ENCODE data around the gene TUSC2.
A peak's percentile ranks its signal among the peaks of the same experiment; 100 is the strongest.

Gene TUSC2

GRCh38 chr3:50339485-50340146 lies 11.6 kb upstream of the TUSC2 start:
- Histone ChIP-seq H3K4me1 (ENCODE audit: control insufficient read depth, insufficient read depth, low read length) (peaks cover 7% of the 10 kb centered on the region), H3K36me3 (ENCODE audit: control insufficient read depth, insufficient read depth, low read length) (no peaks in the 10 kb centered on the region), H3K27ac (ENCODE audit: low read depth, low read length) (peak overlapping the region; percentile 1), H3K27me3 (ENCODE audit: control insufficient read depth, insufficient read depth, low read length) (no peaks in the 10 kb centered on the region), H3K4me3 (ENCODE audit: low read length) (peak overlapping the region; percentile 76), H3K9ac (ENCODE audit: low read length) (peak overlapping the region; percentile 69)

GRCh38 chr3:50338965-50339364 lies 10.9 kb upstream of the TUSC2 start:
- no peaks in the 10 kb centered on the region for H3K36me3 ChIP-seq (ENCODE audit: control insufficient read depth, insufficient read depth, low read length)
- peaks cover 7% of the 10 kb centered on the region for H3K4me1 ChIP-seq (ENCODE audit: control insufficient read depth, insufficient read depth, low read length)
- H3K4me3 ChIP-seq (ENCODE audit: low read length): peak overlapping the region; percentile 45
- no peaks in the 10 kb centered on the region for H3K27me3 ChIP-seq (ENCODE audit: control insufficient read depth, insufficient read depth, low read length)
- H3K9ac ChIP-seq (ENCODE audit: low read length): no peak overlapping the region
- peak overlapping the region; percentile 38 for H3K27ac ChIP-seq (ENCODE audit: low read depth, low read length)

- H3K4me3 ChIP-seq (ENCODE audit: low read length): peak overlapping the region; percentile 87
- no peaks in the 10 kb centered on the region for H3K36me3 ChIP-seq (ENCODE audit: control insufficient read depth, insufficient read depth, low read length)
- peak overlapping the region; percentile 85 for H3K9ac ChIP-seq (ENCODE audit: low read length)
- peak overlapping the region; percentile 96 for H3K27ac ChIP-seq (ENCODE audit: low read depth, low read length)
- H3K4me1 ChIP-seq (ENCODE audit: control insufficient read depth, insufficient read depth, low read length): peaks cover 7% of the 10 kb centered on the region
- H3K27me3 ChIP-seq (ENCODE audit: control insufficient read depth, insufficient read depth, low read length): no peaks in the 10 kb centered on the region
Observed at GRCh38 chr3:50337175-50337861, 9.3 kb upstream of the TUSC2 start.

- H3K4me3 ChIP-seq (ENCODE audit: low read length): peak overlapping the region; percentile 87
- peak overlapping the region; percentile 85 for H3K9ac ChIP-seq (ENCODE audit: low read length)
- no peaks in the 10 kb centered on the region for H3K27me3 ChIP-seq (ENCODE audit: control insufficient read depth, insufficient read depth, low read length)
- peak overlapping the region; percentile 96 for H3K27ac ChIP-seq (ENCODE audit: low read depth, low read length)
- peaks cover 7% of the 10 kb centered on the region for H3K4me1 ChIP-seq (ENCODE audit: control insufficient read depth, insufficient read depth, low read length)
- H3K36me3 ChIP-seq (ENCODE audit: control insufficient read depth, insufficient read depth, low read length): no peaks in the 10 kb centered on the region
Observed at GRCh38 chr3:50336452-50337174, 8.6 kb upstream of the TUSC2 start.

GRCh38 chr3:50334339-50335075 lies 6.5 kb upstream of the TUSC2 start:
- no peaks in the 10 kb centered on the region for H3K27me3 ChIP-seq (ENCODE audit: control insufficient read depth, insufficient read depth, low read length)
- H3K4me1 ChIP-seq (ENCODE audit: control insufficient read depth, insufficient read depth, low read length): peaks cover 3% of the 10 kb centered on the region
- H3K9ac ChIP-seq (ENCODE audit: low read length): no peak overlapping the region
- H3K27ac ChIP-seq (ENCODE audit: low read depth, low read length): no peak overlapping the region
- H3K36me3 ChIP-seq (ENCODE audit: control insufficient read depth, insufficient read depth, low read length): peaks cover 6% of the 10 kb centered on the region
- no peak overlapping the region for H3K4me3 ChIP-seq (ENCODE audit: low read length)

- peaks cover 3% of the 10 kb centered on the region for H3K4me1 ChIP-seq (ENCODE audit: control insufficient read depth, insufficient read depth, low read length)
- H3K36me3 ChIP-seq (ENCODE audit: control insufficient read depth, insufficient read depth, low read length): peaks cover 6% of the 10 kb centered on the region
- H3K9ac ChIP-seq (ENCODE audit: low read length): no peak overlapping the region
- no peak overlapping the region for H3K4me3 ChIP-seq (ENCODE audit: low read length)
- no peak overlapping the region for H3K27ac ChIP-seq (ENCODE audit: low read depth, low read length)
- H3K27me3 ChIP-seq (ENCODE audit: control insufficient read depth, insufficient read depth, low read length): no peaks in the 10 kb centered on the region
Observed at GRCh38 chr3:50333744-50334328, 5.8 kb upstream of the TUSC2 start.

GRCh38 chr3:50331364-50331907 lies 3.4 kb upstream of the TUSC2 start:
- H3K9ac ChIP-seq (ENCODE audit: low read length): no peak overlapping the region
- H3K4me1 ChIP-seq (ENCODE audit: control insufficient read depth, insufficient read depth, low read length): peaks cover 16% of the 10 kb centered on the region
- no peak overlapping the region for H3K27ac ChIP-seq (ENCODE audit: low read depth, low read length)
- H3K27me3 ChIP-seq (ENCODE audit: control insufficient read depth, insufficient read depth, low read length): no peaks in the 10 kb centered on the region
- H3K4me3 ChIP-seq (ENCODE audit: low read length): no peak overlapping the region
- peaks cover 6% of the 10 kb centered on the region for H3K36me3 ChIP-seq (ENCODE audit: control insufficient read depth, insufficient read depth, low read length)

- no peak overlapping the region for H3K27ac ChIP-seq (ENCODE audit: low read depth, low read length)
- peaks cover 13% of the 10 kb centered on the region for H3K4me1 ChIP-seq (ENCODE audit: control insufficient read depth, insufficient read depth, low read length)
- no peak overlapping the region for H3K9ac ChIP-seq (ENCODE audit: low read length)
- peaks cover 12% of the 10 kb centered on the region for H3K36me3 ChIP-seq (ENCODE audit: control insufficient read depth, insufficient read depth, low read length)
- H3K27me3 ChIP-seq (ENCODE audit: control insufficient read depth, insufficient read depth, low read length): no peaks in the 10 kb centered on the region
- H3K4me3 ChIP-seq (ENCODE audit: low read length): no peak overlapping the region
Observed at GRCh38 chr3:50330330-50330729, 2.3 kb upstream of the TUSC2 start.

GRCh38 chr3:50327129-50327528 lies 894 bp downstream of the TUSC2 start:
- H3K27me3 ChIP-seq (ENCODE audit: control insufficient read depth, insufficient read depth, low read length): no peaks in the 10 kb centered on the region
- H3K4me1 ChIP-seq (ENCODE audit: control insufficient read depth, insufficient read depth, low read length): peaks cover 14% of the 10 kb centered on the region
- H3K36me3 ChIP-seq (ENCODE audit: control insufficient read depth, insufficient read depth, low read length): peaks cover 12% of the 10 kb centered on the region
- no peak overlapping the region for H3K27ac ChIP-seq (ENCODE audit: low read depth, low read length)
- peak overlapping the region; percentile 45 for H3K9ac ChIP-seq (ENCODE audit: low read length)
- peak overlapping the region; percentile 81 for H3K4me3 ChIP-seq (ENCODE audit: low read length)

- peaks cover 12% of the 10 kb centered on the region for H3K36me3 ChIP-seq (ENCODE audit: control insufficient read depth, insufficient read depth, low read length)
- peaks cover 17% of the 10 kb centered on the region for H3K4me1 ChIP-seq (ENCODE audit: control insufficient read depth, insufficient read depth, low read length)
- H3K9ac ChIP-seq (ENCODE audit: low read length): no peak overlapping the region
- no peaks in the 10 kb centered on the region for H3K27me3 ChIP-seq (ENCODE audit: control insufficient read depth, insufficient read depth, low read length)
- H3K4me3 ChIP-seq (ENCODE audit: low read length): no peak overlapping the region
- H3K27ac ChIP-seq (ENCODE audit: low read depth, low read length): no peak overlapping the region
Observed at GRCh38 chr3:50326182-50326541, 1.9 kb downstream of the TUSC2 start.

- H3K9ac ChIP-seq (ENCODE audit: low read length): no peak overlapping the region
Observed at GRCh38 chr3:50325497-50326181, 2.4 kb downstream of the TUSC2 start.

More at GRCh38 chr3:50325497-50326181, 2.4 kb downstream of the TUSC2 start:
- no peak overlapping the region for H3K4me3 ChIP-seq (ENCODE audit: low read length)
- peaks cover 17% of the 10 kb centered on the region for H3K4me1 ChIP-seq (ENCODE audit: control insufficient read depth, insufficient read depth, low read length)
- H3K36me3 ChIP-seq (ENCODE audit: control insufficient read depth, insufficient read depth, low read length): peaks cover 10% of the 10 kb centered on the region
- H3K27me3 ChIP-seq (ENCODE audit: control insufficient read depth, insufficient read depth, low read length): no peaks in the 10 kb centered on the region
- no peak overlapping the region for H3K27ac ChIP-seq (ENCODE audit: low read depth, low read length)
